Measurements from ENCODE around the gene NIPAL4.

NIPAL4 gene

GRCh38 chr5:157516006-157516405 is 56.0 kb downstream of the NIPAL4 start:
- no peak for DNase-seq (ENCODE audit: low read depth, low spot score)

- DNase-seq (ENCODE audit: low read depth, low spot score) = no peak
These were observed 56.8 kb downstream of the NIPAL4 start for GRCh38 chr5:157516626-157517325.

- DNase-seq (ENCODE audit: low read depth, low spot score) = no peak
These were observed 59.0 kb downstream of the NIPAL4 start for GRCh38 chr5:157518963-157519362.

GRCh38 chr5:157519579-157520253 is 59.7 kb downstream of the NIPAL4 start:
- no peak for DNase-seq (ENCODE audit: low read depth, low spot score)

- DNase-seq (ENCODE audit: low read depth, low spot score) = no peak
These were observed 61.1 kb downstream of the NIPAL4 start for GRCh38 chr5:157520911-157521703.

- no peak for DNase-seq (ENCODE audit: low read depth, low spot score)
These were observed 61.7 kb downstream of the NIPAL4 start for GRCh38 chr5:157521704-157522029.

GRCh38 chr5:157523976-157524375 is 64.0 kb downstream of the NIPAL4 start:
- DNase-seq (ENCODE audit: low read depth, low spot score) = no peak

Measured in ELF-1 (cell line).